Muscle layer of duodenum (tissue), 2 donors: ENCODE measurements around the gene SH3BP1.
"Not testable (repeated sequence)": the region's sequence is repeated elsewhere in the genome, so short reads cannot be mapped to it uniquely, and the experiment has no call there.

Experiments used
- H3K27ac ChIP-seq: one replicate; pipeline ENCODE4 v1.7.0; 2013; ENCODE audit warnings: mild to moderate bottlenecking, low read length
- H3K27me3 ChIP-seq: one replicate; pipeline ENCODE4 v1.7.0; 2013; ENCODE audit warnings: low read depth, mild to moderate bottlenecking, control low read depth, low read length
- H3K36me3 ChIP-seq, 2 donors: one replicate each; pipeline ENCODE4 v1.7.0; 2013; ENCODE audit warnings: low read length in 2 of 2, control low read depth in 1 of 2, mild to moderate bottlenecking in 1 of 2; ENCODE audit not compliant: insufficient read depth in 2 of 2, control insufficient read depth in 1 of 2
- H3K4me1 ChIP-seq, 2 donors: one replicate each; pipeline ENCODE4 v1.7.0; 2013; ENCODE audit warnings: low read length in 2 of 2, mild to moderate bottlenecking in 2 of 2, control low read depth in 1 of 2, moderate library complexity in 1 of 2; ENCODE audit not compliant: insufficient read depth in 2 of 2, control insufficient read depth in 1 of 2
- H3K4me3 ChIP-seq, 2 donors: one replicate each; pipeline ENCODE4 v1.7.0; 2013; ENCODE audit warnings: low read length in 2 of 2, low read depth in 1 of 2, mild to moderate bottlenecking in 1 of 2
- H3K9me3 ChIP-seq, 2 donors: one replicate each; pipeline ENCODE4 v1.7.0; 2013; ENCODE audit warnings: low read length in 2 of 2, control low read depth in 1 of 2, mild to moderate bottlenecking in 1 of 2; ENCODE audit not compliant: control insufficient read depth in 1 of 2
- donor health status: healthy.

SH3BP1 gene

GRCh38 chr22:37607010-37607934 lies 32.2 kb upstream of the SH3BP1 start:
- H3K36me3 ChIP-seq, result no peaks in the 10 kb centered on the region
- peaks cover 16 to 40% of the 10 kb centered on the region in 2 donors for H3K4me1 ChIP-seq
- H3K4me3 ChIP-seq, result peak overlapping the region; percentile 47 to 56
- H3K27me3 ChIP-seq, result no peaks in the 10 kb centered on the region
- H3K9me3 ChIP-seq, result no peaks in the 10 kb centered on the region
- H3K27ac ChIP-seq, result no peak overlapping the region

GRCh38 chr22:37607935-37608476 lies 31.5 kb upstream of the SH3BP1 start:
- H3K9me3 ChIP-seq, result no peaks in the 10 kb centered on the region
- no peaks in the 10 kb centered on the region for H3K27me3 ChIP-seq
- H3K36me3 ChIP-seq, result no peaks in the 10 kb centered on the region
- H3K4me3 ChIP-seq, result peak overlapping the region; percentile 88 to 90
- peak overlapping the region; percentile 97 for H3K27ac ChIP-seq
- peaks cover 16 to 40% of the 10 kb centered on the region in 2 donors for H3K4me1 ChIP-seq

- no peaks in the 10 kb centered on the region for H3K9me3 ChIP-seq
- peak within 1 kb of the TSS; percentile 97 for H3K27ac ChIP-seq
- H3K36me3 ChIP-seq, result no peaks in the 10 kb centered on the region
- peaks cover 16 to 43% of the 10 kb centered on the region in 2 donors for H3K4me1 ChIP-seq
- no peaks in the 10 kb centered on the region for H3K27me3 ChIP-seq
- H3K4me3 ChIP-seq, result peak within 1 kb of the TSS; percentile 88 to 90
Observed at GRCh38 chr22:37608477-37609239, 30.8 kb upstream of the SH3BP1 start, which contains the start of gene GGA1. Gene GGA1, plus strand, starts transcription at chr22:37608834. Its CDS starts 27 bp downstream, at chr22:37608861.

- H3K9me3 ChIP-seq, result no peaks in the 10 kb centered on the region
- H3K27ac ChIP-seq, result peak overlapping the region; percentile 83
- no peaks in the 10 kb centered on the region for H3K27me3 ChIP-seq
- H3K36me3 ChIP-seq, result peaks cover 0 to 6% of the 10 kb centered on the region in 2 donors
- peak overlapping the region; percentile 88 to 90 for H3K4me3 ChIP-seq
- H3K4me1 ChIP-seq, result peaks cover 16 to 49% of the 10 kb centered on the region in 2 donors
Observed at GRCh38 chr22:37609240-37610152, 30.0 kb upstream of the SH3BP1 start.

GRCh38 chr22:37610153-37610475 lies 29.4 kb upstream of the SH3BP1 start:
- H3K4me3 ChIP-seq, result peak overlapping the region; percentile 88 to 90
- not testable (repeated sequence) for H3K27ac ChIP-seq
- peaks cover 0 to 10% of the 10 kb centered on the region in 2 donors for H3K36me3 ChIP-seq

GRCh38 chr22:37610480-37611129 lies 28.9 kb upstream of the SH3BP1 start:
- no peaks in the 10 kb centered on the region for H3K9me3 ChIP-seq
- peaks cover 16 to 49% of the 10 kb centered on the region in 2 donors for H3K4me1 ChIP-seq
- no peaks in the 10 kb centered on the region for H3K27me3 ChIP-seq
- H3K27ac ChIP-seq, result peak overlapping the region; percentile 20
- peaks cover 0 to 10% of the 10 kb centered on the region in 2 donors for H3K36me3 ChIP-seq
- H3K4me3 ChIP-seq, result peak overlapping the region in 1 of 2 donors; percentile 90

More at GRCh38 chr22:37610153-37610475, 29.4 kb upstream of the SH3BP1 start:
- H3K27me3 ChIP-seq, H3K9me3 ChIP-seq: not testable (repeated sequence)
- peaks cover 16 to 49% of the 10 kb centered on the region in 2 donors for H3K4me1 ChIP-seq

GRCh38 chr22:37611207-37611606 lies 28.3 kb upstream of the SH3BP1 start:
- peak overlapping the region; percentile 20 for H3K27ac ChIP-seq

GRCh38 chr22:37616201-37617083 lies 23.0 kb upstream of the SH3BP1 start:
- peaks cover 24 to 59% of the 10 kb centered on the region in 2 donors for H3K36me3 ChIP-seq
- H3K27me3 ChIP-seq, result no peaks in the 10 kb centered on the region
- H3K9me3 ChIP-seq, result no peaks in the 10 kb centered on the region
- no peak overlapping the region for H3K4me3 ChIP-seq
- peaks cover 0 to 14% of the 10 kb centered on the region in 2 donors for H3K4me1 ChIP-seq
- H3K27ac ChIP-seq, result no peak overlapping the region

More at GRCh38 chr22:37611207-37611606, 28.3 kb upstream of the SH3BP1 start:
- Histone ChIP-seq H3K27me3 (no peaks in the 10 kb centered on the region), H3K36me3 (peaks cover 3 to 13% of the 10 kb centered on the region in 2 donors), H3K4me1 (peaks cover 16 to 49% of the 10 kb centered on the region in 2 donors), H3K9me3 (no peaks in the 10 kb centered on the region), H3K4me3 (no peak overlapping the region)

- Histone ChIP-seq H3K36me3 (peaks cover 24 to 62% of the 10 kb centered on the region in 2 donors), H3K27ac (no peak overlapping the region), H3K9me3 (no peaks in the 10 kb centered on the region)
Observed at GRCh38 chr22:37617431-37617830, 22.0 kb upstream of the SH3BP1 start.

More at GRCh38 chr22:37617431-37617830, 22.0 kb upstream of the SH3BP1 start:
- Histone ChIP-seq H3K4me1 (peaks cover 0 to 9% of the 10 kb centered on the region in 2 donors), H3K27me3 (no peaks in the 10 kb centered on the region), H3K4me3 (no peak overlapping the region)
